ENCODE measurements around the gene RAB25.

RAB25 gene

DNA sequence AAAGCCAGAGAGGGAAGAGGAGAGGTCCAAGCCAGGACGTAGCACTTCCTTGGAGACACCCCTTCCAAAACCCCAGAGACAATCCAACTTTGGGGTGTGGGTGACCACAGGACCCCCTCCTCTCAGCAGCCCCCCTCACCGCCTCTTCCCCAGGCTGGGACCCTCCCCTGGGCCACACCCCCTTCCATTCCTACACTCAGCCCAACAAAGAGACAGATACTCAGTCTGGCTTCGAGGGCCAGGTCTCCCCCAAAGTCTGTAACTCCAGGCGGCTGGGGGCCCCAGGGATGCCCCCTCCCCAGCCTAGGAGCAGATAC lies 19.9 kb downstream of the RAB25 start:
- no peak for DNase-seq

DNA sequence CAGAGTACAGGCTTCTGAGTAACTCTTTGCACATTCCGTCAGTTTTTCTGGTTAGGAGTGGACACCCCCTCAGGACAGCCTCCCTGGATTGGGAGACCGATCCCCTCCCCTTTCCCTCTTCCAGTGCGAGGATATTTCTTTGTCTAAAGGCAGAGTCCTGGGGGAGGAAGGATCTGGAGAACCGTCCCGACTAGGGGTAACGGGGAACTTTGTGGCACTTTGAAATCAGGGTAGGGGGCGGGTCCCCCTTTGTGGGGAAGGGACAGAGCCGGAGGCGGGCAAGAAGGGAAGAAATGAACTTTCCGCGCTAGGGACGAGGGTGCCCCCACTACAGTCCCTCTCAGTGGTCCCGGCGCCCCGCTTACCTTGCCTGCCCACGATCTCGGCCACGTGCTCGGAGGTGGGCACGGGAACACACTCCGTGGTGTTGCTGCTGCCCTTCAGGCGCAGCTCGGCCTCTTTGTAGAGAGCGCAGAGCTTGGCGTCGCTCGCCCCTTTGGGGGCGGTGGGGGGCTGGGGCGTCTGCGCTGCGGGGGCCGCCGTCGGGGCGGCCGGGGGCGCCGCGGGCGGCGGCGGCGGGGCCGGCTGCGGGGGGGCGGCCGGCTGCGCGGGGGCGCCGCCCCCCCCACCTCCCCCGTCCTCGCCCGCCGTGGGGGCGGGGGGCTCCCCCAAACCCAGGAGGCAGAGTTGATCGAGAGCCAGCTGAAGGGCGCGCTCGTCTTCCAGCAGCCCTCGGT lies 20.4 kb downstream of the RAB25 start:
- no peak for DNase-seq

DNA sequence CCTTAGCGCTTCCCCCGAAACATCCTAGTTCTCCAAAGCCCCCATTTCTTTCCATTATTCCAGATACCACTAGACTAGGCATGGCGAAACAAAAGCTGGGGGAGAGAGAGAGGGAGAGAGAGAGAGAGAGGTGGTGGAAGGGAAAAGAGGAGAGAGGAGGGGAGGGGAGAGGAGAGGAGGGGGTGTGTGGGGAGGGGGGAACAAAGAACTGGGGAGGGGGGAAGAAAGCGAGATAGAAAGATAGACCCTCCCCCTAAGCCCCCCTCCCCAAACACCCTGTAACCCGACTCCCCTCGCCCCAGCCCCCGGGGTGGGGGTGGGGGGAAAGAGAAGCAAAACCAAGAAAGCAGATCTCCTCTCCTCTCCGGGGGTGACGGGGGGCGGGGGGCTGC lies 21.0 kb downstream of the RAB25 start:
- DNase-seq, result no peak

DNA sequence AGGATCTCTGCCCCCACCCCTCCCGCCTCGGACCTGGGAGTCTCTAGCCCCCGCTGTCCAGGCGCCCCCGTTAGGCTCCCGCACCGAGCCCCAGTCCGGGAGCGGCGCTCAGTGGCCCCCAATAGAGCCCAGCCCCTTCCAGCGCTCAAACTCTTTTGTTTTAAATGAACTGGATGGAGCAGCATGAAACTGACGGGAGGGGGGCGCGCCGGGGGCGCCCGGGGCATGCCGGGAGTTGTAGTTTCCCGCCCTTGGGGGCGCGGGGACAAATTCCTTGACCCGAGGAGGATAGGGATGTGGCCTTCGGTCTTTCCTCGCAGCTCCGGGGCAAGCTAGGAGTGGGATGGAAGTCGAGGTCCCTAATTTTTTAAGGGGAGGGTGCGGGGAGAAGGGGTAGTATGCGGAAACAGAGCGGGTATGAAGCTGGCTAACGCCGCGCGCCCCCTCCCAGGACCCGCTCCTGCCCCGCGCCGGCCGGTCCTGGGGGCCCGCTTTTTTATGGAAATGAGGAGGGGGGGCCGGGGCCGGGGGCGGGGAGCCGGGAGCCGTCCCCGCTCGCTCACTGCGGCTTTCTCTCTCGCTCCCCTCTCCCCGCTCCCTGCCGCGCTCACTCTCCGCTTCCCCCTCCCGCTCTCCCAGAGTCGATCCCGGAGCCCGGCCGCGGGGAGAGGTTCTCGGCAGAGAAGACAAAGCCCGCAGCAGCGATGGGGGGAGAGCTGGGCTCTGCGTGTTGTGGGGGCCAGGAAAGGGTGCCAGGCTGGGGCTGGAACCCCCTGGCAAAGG lies 21.5 kb downstream of the RAB25 start, which contains the start of gene MEX3A:
TSS of gene MEX3A (minus strand) at position 157 of the 783 bp plus-strand sequence. CDS start 467 bp downstream, outside the sequence.
- peak; percentile 51 to 64 for DNase-seq

DNA sequence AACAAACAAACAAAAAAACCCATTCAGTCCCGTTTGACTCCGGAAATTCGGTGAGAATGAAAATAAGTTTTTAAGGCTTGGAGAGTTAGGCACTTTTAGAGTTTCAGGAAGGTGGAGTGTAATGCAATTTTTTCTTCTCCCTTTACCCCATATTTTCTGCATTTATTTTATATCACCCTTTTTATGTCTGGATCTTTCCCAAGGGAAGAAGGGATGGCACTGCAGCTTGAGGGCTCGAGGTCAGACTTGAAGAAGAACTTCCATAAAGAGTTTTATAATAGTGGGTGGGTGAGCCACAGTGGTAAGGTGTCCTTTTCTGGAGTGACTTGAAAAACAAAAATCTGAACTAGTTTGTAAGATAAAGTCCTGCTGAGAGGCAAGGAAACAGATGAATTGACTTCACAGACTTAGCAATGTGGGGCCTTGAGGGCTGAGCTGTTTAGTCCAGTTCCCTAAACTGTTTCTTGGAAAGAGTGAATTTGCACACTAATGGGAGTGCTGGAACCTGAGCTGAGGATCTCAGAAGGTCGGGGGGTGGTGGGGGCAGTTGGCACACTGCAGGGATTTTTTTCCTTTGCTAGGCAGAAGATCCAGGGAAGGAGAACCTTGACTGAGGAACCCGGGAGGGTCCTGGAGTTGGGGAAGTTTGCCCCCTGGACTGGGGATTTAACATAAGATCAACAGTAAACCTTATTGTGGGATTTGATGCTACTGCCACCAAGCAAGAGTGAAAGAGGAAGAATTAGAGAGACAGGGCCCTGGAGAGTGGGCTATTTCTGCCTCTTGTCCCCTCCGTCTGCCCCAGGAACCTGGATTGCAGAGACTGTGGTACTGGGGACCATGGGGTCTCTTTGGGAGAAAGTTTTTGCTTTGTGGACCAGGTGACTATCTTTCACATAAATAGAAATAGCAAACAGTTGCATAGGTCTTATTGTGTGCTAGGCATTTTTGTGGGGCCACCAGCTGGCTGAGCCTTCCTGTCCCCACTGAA lies 23.1 kb downstream of the RAB25 start:
- no peak for DNase-seq

DNA sequence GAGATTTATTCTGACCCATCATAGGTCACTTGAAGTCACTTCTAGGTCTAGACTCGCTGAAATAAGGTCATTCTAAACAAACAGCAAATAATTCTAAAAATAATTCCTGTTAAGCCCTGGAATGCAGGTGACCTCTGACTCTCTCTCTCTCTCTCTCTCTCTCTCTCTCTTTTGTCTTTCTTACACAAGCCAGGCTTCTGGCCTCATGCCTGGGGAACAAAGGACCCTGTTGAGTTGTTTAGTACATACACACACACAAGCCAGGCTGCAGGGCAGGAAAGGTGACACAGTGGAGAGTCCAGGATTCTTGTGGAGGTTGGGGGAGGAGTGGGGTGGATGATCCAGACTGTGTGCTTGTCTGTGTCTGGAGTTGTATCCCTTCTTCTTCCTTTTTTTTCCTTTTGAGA lies 25.3 kb downstream of the RAB25 start:
- DNase-seq, result no peak

DNA sequence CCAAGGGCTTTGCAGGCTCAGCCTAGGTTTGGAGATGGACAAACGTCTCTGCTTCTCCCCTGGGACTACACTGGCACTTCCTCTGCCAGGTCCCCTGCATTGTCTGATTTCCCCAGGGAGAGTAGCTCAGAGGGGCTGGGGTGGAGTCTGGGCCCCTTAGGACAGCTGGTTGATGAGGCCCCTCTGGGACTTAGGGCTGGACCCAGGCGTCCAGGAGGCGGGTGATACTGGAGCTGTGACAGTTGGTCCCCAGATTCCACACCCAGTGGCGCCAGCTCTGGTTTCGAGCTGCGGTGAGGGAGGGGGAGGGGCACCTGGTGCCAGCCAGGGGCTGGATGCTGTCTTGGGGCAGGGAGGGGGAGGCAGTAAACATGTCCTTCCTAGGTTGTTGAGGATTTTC lies 28.7 kb downstream of the RAB25 start:
- no peak for DNase-seq

DNA sequence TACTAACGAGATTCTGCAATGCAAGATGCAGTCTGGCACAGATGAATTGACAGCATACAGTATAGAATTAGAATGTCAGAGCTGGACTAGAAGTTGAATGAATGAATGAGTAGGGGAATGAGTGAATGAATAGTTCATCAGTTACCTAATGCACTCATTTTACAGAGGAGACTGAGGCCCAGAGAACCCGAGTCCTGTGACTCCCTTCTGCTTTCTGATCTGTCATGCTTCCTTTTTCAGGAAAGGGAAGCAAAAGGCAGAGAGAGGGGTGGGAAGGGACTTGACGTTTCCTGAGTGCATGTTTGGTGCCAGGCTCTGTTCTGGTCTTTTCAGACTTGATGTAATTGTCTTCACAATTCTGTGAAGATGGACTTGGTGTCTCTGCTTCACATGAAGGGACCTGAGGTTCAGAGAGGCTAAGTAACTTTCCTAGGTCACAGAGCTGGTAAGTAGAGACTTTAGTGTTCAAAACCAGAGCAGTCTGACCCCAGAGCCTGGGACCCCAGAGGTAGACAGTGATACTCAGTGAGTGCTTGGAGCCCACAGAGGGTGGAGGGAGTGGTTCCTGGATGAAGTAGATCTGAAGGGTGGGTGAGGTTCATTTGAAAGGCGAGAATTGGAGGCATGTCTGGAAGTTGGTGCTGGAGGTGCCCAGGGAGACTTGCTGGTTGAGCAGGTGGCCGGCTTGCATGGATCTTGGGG lies 29.3 kb downstream of the RAB25 start:
- DNase-seq, result no peak

DNA sequence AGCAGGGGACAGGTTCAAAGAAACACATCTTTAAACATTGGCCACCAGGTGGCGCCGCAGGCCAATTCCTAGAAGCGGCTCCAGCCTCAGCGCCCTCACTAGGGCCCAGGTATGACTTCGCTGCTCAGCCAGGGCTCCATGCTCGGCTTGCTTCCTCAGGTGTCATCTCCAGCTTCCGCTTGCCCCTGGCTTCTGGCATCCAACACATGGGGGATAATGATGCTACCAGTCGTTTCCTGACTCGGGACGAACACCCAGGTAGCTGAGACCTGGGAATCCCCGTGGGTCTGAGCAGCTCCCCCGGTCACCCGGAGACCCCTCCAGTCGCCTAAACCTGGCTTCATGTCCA lies 29.9 kb downstream of the RAB25 start:
- DNase-seq, result peak; percentile 88

DNA sequence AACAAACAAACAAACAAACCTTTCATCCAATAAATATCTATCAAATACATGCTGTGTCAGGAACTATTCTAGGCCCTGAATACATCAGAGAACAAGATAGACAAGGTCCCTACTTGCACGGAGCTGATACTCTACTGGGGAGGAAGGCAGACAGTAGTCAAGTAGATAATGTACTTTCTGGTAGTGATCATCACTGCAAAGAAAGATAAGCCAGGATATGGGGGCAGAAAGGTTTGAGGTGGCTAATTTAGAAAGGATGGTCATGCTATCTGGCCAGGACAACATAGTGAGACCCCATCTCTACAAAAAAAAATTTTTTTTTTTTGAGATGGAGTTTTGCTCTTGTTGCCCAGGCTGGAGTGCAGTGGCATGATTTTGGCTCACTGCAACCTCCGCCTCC lies 30.6 kb downstream of the RAB25 start:
- no peak for DNase-seq

DNA sequence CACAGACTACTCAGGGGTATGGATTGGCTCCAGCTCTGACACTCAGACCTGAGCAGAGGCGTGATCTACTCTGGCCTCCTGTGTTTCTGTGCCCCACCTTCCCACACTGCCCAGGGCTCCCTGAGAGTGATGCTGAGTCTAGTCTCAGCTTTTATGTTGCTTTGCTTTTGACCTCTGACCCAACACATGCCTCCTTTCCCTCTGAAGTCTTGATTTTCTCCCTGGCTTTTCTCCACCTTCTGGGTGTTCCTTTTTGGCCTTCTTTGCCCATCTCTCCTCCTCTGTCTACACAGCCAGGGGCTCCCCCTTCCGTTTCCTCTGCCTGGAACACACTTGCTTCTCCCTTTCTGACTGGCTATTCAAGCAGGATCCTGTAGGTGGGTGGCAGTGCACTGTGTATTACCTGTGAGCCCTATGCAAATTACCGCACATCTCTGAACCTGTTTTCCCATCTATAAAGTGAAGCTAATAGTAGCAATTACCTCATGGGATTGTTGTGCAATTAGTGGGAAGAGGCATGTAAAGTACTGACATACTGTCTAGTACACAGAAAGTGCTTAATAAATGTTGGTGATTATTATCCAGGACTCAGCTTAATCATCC lies 35.0 kb downstream of the RAB25 start:
- DNase-seq, result no peak

DNA sequence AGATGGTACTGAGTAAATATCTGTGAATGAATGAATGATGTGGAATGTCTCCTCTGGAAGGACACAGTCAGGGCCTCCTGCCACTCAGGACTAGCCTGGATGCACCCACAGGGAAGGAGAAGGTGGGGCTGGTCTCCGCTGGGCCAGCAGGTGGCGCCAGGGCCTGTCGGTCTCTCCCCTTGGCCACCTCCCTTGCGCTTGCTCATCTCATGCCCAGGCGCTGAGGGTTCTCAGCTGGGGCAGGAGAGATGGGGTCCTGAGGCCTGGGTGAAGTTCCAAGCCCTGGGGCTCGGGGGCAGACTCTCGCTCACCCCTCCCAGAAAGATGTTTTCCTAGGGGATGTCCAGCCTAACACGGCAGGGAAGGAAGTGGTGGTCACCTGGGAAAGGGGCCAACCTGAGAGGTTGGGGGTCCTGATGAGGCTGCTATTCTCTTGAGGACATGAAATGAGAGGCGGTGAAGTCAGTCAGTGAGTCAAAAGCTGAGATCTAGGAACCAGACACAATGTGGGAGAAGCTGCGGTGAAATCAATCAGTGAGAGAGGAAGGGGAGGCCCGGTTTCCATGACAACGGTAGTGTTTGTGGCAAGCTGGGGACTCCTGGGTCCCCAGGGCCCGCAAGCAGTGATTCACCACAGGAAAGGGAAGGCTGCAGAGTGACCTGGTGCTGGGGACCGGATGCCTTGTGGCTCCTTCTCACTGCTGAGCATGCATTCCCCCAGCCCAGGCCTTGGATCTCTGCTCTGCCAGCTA lies 35.9 kb downstream of the RAB25 start:
- peak; percentile 94 to 96 for DNase-seq

DNA sequence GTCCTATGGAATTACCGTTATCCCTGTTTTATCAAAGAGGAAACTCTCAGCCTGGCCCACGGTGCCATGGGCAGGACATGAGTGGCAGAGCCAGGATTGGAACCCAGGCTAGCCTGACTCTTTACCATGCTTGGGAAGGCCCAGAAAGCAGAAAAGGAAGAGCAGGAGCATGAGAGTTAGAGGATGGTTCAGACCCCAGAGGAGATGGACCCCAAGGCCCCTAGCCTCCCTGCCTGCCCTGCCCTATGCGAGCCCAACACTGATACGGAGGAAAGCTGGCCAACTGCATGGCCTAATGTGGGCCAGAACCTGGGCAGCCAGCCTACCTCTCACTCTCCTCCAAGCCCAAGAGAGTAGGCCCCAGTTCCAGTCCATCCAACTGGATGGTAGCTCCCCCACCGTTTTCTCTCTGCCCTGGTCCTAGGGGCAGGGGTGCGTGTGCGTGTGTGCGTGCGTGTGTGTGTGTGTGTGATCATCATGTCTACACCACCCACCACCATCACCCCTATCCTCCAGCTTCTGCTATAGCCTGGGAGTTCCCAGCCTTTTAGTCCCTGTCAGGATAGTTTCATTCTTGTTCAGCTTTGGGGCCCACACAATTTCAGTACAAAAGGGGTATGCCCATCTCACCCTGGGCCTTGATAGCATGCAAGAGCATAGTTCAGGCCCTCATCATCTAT lies 36.7 kb downstream of the RAB25 start:
- DNase-seq, result no peak

DNA sequence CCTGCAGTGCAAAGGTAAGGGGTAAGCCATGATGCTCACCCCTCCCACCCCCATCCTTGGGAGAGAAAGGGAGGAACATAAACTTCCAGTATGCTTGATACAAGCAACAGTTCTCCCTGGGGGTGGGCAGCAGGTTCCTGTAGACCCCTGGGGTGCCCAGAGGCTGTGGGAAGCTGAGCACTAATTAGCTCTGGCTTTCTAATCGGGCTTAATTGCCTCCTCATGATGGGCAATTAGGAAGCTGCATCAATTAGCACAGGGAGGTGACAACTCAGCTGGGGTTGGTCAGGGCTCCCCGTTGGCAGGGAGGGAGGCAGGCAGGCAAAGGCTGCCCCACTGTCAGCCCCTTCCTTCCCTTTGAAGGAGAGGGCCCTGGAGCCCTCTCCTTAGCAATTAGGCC lies 37.8 kb downstream of the RAB25 start:
- no peak for DNase-seq

DNA sequence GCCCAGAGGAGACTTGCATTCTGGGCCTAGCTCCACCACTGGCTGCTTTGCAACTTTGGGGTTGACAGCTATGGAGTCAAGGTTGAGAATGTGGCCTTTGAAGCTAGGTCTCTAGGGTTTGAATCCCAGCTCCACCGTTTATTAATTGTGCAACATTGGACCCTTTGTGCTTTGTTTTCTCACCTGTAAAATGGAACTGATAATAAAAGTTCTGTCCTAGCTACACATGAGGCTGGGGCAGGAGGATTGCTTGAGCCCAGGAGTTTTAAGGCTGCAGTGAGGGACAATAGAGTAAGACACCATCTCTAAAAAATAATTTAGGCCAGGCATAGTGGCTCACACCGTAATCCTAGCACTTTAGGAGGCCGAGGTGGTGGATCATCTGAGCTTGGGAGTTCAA lies 38.3 kb downstream of the RAB25 start:
- no peak for DNase-seq

DNA sequence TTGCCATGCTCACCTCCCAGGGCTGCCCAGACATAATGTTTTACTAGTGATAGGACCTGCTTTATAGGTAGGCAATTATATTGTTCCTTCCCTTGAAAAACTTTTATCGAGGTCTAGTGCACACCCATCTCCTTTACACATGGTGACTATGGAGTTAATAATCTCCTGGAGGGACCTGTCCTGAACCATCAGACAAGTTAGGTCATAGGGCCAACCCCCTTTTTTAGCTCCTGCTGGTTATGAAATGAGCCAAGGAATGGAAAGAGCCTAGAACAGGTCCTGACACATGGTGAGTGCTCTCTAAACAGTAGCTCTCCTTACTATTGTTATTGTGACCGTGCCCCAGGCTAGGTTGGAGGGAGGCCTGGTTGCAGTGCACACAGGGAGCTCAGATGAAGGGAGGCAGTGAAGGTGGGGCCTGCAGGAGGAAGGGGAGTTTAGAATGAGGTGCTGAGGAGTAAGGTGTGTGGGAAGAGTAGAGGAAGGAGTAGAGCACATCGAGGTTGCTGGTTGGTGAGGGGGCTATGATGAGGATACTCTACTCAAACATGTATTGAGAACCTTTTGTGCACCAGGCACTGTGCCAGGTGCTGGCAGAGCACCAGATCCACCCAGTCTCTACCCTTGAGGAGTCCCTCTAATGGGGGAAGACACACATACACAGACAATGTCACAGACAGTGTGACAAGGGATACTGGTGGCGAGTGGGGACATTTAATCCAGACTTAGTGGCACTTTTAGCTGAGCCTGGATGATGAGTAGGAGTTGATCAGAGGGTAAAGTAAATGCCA lies 39.4 kb downstream of the RAB25 start:
- DNase-seq, result no peak

DNA sequence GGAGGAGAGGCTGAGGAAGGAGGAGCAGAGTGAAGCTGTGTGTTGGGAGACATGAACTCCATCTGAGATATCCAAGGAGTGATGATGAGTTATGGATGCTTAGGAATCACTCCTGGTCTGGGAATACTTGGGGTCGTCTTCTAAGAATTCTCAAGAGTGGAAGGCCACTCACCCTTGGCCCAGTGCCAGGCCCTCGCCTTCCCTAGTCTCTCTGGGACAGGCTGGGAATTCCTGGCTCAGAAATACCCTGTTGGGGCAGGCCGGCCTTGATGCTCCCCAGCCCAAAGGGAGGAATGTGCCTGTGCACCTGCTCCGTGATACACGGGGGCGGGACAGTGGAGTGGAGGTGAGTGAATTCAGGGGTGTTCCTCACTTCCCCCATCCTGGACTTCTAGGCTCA lies 40.9 kb downstream of the RAB25 start:
- DNase-seq, result no peak

DNA sequence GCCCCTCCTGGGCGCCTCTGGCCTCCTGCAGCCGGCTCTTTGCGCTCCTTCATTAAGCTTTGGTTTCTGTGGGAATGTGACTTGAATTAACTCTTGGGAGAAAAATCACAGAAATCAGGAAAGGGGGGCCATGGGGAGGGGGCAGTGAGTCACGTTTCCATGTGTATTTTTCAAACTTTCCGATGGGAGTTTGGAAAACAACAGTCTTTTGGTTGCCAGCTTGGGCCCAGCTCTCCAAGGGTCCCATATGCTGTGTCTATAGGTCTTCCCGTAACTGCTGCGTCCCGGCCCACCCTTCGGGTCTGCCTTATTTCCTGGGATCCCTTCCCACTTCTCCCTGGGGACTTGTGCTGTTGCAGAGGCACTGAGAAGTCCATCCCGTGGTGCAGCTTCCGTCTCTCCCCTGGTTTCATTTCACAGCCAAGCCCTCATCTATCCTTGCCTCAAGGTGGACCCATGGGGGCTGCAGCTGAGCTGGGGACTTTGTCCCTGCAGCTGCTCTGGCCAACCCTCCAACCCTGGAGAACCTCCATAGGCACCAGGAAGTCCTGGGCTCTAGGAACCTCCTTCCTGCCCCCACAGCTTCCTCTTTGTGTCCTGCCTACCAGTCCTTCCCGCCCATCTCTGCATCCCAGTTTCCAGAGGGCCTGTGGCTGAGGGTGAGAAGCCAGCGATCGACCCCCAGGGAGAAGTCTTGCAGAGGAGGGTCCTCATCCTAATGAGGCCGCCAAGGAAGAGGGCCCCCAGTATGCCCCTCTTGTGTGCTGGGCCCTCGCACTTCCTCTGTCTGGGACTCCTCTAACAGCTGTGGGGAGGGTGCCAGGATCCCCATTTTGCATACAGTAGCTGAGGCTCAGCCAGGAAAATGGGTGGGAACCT lies 41.9 kb downstream of the RAB25 start:
- no peak for DNase-seq

DNA sequence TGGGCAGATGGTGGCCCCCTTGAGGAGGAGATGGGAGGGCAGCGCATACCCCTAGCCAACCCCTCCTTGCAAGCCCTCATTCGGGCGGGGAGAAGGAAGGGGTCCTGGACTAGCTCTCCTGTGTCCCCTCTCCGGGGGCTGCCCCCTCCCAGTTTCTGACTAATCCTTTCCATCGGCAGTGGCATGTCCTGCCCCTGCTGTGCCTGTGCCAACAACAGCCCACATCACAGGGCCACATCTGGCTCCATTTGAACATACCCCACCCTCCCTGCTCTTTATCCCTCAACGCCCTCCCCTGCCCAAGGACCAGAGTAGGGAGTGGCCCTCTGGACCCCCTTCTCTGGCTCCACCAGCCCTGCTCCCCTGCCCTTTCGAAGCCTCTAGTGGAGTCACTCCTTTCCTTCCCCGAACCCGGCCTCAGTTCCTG lies 42.6 kb downstream of the RAB25 start:
- DNase-seq, result peak in 1 of 2 donors; percentile 50

All from CD4-positive, alpha-beta T cell treated with Interleukin-4 for 1 hour (primary cell).